CD4-positive, alpha-beta T cell treated with Interleukin-6 at 100 ng/mL for 8 hours (primary cell): ENCODE data around the gene TBX15.
"Not testable (repeated sequence)": the region's sequence is repeated elsewhere in the genome, so short reads cannot be mapped to it uniquely, and the experiment has no call there.

Source experiments
- DNase-seq: peaks from one replicate; pipeline ENCODE4 v3.0.0-alpha.2; 2020; ENCODE audit warnings: mixed read lengths, low spot score

TBX15 gene

DNA sequence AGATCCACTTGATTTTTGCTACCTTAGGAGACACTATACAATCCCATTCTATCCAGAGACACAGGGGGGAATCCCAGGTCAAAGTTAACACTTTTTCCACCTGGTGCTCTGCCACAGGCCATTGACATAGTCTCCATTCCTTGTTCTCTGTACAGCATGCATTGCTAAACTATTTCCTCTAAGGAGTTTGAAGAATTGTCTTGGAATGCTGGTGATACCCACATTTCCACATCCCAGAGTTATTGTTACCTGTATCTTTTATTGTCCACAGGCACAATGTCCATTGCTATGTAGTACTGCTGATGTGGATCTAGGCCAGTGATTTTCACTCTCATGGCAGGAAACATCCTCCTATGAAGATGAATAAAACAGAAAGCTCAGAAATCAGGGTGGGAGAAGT is 61.9 kb downstream of the TBX15 start:
- DNase-seq, result no peak

- no peak for DNase-seq
Observed at GRCh38 chr1:118925651-118926050, 62.5 kb downstream of the TBX15 start.

DNA sequence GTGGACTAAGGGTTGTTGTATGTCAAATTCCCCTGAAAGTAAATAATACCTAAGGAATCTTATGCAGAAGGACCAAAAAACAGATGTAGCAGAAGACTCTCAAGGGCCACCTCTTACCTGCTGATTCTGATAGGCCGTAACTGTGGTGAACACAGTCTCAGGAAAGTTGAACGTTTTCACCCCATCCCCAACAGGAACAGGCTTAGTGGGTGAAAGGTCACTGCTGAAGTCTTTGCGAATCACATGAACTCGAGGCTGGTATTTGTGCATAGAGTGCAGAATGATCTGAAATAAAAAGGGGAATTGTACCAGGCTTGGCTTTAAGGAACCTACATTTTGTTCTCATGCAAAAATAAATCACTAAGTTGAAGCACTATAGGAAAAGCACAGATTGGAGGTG is 64.8 kb downstream of the TBX15 start:
- no peak for DNase-seq

DNA sequence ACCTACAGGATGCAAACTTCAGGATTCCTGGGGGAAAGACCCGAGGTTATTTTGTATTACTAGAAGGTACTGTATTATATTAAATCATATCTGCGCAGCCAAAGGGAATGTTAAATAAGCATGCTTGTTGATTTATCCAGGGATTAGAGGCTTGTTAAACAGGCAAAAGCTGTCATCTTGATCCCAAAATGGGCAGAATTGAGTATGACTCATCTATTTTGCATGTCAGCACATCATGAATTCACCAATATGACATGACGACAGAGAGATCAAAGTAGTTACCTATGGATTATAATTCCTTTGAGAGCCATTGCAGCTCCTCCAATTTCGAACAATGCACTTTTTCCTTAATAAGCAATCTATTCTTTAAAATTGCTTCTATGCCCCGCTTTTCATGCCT is 66.1 kb downstream of the TBX15 start:
- no peak for DNase-seq

DNA sequence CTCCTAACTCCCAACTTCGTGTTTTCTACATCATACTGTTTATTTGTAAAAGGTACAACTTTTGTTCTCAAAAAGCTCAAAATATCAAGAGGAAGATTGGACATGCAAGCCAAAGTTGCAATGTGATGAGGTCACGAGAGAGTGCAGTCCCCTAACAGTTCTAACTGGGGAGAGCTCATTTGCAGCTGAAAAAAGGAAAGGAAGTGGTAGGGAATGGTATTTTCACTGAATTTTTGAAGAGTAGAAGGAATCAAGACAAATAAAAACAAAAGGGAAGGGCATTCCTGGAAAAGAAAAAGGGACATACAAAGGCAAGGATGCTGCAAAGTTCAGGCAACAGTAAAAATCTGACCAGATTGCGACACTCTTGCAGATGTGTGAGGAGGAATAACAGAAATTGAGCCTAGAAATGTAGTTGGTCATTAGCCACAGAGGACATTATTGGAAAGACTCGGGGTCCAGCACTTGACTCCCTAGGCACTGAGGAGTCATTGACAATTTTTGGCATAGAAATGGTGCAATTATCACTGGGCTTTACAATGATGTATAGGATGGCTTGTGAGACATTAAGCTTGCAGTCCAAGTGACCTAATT is 67.9 kb downstream of the TBX15 start:
- no peak for DNase-seq

DNA sequence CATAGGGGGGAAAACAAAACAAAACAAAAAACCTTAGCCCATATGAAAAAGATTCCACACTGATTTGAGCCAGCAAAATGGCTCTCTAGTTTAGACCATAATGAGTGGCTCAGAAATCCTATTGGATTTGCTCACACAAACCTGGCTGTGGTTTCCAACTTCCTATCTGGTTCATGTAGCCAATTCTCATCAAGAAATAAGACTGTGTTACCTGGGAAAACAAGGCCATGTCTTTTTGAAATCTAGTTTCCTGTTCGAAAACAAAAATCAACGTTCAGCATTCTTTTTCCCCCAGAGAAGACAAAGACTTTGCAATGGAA is 69.2 kb downstream of the TBX15 start:
- no peak for DNase-seq

GRCh38 chr1:118918230-118918939 is 69.8 kb downstream of the TBX15 start:
- DNase-seq, result no peak

DNA sequence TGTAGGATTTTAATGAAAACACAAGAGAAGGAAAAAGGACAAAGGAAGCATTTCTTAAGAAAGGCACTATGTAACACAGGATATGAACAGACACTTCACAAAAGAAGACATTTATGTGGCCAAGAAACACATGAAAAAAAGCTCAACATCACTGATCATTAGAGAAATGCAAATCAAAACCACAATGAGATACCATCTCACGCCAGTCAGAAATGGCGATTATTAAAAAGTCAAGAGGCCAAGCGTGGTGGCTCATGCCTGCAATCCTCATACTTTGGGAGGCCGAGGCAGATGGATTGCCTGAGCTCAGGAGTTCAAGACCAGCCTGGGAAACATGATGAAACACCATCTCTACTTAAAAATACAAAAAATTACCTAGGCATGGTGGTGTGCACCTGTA is 71.8 kb downstream of the TBX15 start:
- DNase-seq, result not testable (repeated sequence)

- no peak for DNase-seq
Observed at GRCh38 chr1:118914379-118915161, 73.6 kb downstream of the TBX15 start.

- DNase-seq, result no peak
Observed at GRCh38 chr1:118913818-118914217, 74.3 kb downstream of the TBX15 start.

DNA sequence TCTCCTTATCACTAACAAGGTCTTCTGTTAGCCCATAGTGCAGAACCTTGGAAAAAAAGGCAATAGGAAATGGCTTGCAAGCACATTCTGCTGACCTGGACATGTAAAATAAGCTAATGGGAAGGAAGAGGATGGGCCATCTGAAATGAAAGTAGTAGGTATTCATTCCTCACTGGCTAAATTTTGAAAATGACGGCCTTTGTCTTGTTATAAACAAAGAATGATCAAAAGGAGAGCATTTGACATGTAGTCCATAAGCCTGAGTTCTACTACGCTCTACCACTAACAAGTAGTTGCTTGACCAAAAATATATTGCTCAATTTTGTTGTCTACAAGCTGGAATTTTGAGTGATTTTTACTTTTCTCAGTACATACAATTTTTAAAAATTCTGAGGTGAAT is 75.6 kb downstream of the TBX15 start:
- no peak for DNase-seq

DNA sequence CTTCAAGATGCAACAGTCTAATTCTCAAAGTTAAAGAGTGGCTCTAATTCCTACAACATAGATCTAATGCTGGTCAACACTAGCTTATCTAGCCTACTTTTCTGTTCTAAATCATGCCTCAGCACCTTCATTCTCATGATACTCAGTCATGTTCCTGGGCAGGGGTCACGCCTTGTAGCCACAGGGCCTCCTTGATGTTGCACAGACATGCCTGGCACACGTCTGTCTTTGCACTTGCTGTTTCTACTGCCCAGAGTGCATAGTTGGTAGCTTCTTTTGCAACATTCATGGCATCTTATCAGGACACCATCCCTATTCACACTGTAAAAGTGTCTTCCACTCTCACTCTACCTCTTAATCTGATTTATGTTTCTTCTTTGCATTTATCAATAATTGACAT is 76.6 kb downstream of the TBX15 start:
- no peak for DNase-seq

GRCh38 chr1:118907466-118907865 is 80.7 kb downstream of the TBX15 start:
- DNase-seq, result no peak

GRCh38 chr1:118905671-118906070 is 82.5 kb downstream of the TBX15 start:
- DNase-seq, result no peak

- no peak for DNase-seq
Observed at GRCh38 chr1:118905196-118905595, 82.9 kb downstream of the TBX15 start.

GRCh38 chr1:118902711-118903191 is 85.4 kb downstream of the TBX15 start:
- no peak for DNase-seq

- no peak for DNase-seq
Observed at GRCh38 chr1:118902299-118902698, 85.8 kb downstream of the TBX15 start.

DNA sequence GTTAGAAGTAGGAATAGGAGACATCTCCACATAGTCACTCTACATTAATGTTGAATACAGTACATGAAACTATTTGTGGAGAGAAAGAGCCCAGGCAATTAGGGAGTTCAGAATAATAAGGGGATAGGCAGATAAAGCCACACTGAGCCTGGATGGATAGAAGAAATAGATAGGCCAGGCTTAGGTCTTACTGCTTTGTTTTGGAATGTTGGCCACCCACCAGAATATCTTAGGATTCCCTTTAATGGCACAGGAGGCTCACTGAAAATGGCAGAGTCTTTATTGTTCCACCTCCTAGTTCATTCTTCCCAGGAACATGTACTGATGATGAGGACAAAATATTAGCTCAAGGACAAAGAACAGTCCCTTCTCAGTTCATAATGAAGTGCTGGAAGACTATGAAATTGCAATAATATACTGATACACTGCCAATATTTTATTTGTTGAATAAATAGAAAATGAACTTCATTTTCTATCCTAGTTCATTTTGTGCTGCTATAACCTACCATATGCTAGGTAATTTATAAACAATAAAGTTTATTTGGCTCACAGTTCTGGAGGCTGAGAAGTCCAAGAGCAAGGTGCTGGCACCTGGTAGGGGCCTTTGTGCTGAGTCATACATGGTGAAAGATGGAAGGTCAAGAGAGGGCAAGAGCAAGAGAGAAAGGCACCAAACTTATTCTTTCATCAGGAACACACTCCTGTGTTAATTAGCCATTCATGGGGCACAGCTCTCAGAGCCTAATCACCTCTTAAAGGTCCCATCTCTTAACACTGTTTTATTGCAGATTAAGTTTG is 87.3 kb downstream of the TBX15 start:
- DNase-seq, result no peak

DNA sequence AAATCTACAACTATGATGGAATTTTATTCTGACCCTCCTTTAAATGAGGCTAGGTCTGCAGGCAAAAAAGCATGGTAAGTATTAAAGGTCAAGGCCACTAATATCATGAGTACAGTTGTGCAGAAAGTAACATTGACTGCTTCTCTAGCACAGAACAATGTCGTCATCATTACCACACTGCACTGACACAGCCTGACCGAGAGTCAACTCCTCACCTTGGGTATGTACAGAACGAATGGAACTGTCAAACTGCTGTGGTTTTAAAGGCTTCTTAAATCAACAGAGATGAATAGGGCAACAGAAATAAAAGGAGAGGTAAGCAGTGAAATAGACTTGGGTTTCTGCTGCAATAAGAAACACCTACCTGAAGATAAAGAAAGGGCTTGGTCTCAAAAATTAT is 88.8 kb downstream of the TBX15 start:
- no peak for DNase-seq

DNA sequence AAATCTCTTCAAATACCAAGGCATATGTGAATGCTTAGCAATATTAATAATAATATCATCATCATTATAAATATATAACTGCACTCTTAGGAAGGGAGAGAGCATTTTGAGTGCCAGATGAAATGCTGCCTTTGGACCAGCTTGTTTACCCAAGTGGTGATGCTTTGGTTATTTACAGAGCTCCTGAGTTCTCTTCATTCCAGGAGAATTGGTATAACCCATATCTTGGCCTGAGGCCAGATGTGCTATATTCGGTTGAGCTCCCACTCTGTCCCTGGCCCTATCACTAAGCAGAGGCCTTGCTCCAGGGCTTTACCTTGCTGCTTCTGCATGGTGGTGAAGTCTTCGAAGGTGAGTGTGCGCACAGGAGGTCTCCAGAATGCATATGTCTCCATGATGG is 89.4 kb downstream of the TBX15 start:
- no peak for DNase-seq

GRCh38 chr1:118896416-118896815 is 91.7 kb downstream of the TBX15 start:
- no peak for DNase-seq

DNA sequence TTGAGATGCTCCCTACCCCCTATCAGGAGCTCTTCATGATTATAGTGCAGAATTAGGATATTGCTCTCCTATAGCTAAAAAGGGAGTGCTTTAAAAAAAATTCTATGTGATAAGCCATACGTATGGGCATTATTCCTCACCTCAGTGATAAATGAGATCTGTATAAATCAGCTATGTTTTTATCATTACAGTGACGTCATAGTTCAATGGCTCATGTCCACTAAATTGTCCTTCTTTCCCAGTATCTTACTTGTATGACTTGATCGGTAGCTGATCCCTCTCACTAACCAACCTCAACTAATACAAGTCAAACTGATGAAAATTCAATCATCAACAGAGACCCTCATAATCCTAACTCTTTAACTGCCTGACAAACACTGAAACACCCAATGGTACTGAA is 93.3 kb downstream of the TBX15 start:
- no peak for DNase-seq
